Stimulated activated CD8-positive, alpha-beta memory T cell treated with anti-CD3 and anti-CD28 coated beads, Interleukin-4, amount 100 ng/mL, for 24 hours (primary cell): Measurements from ENCODE around the gene ZNF512.
"Not testable (repeated sequence)": the region's sequence is repeated elsewhere in the genome, so short reads cannot be mapped to it uniquely, and the experiment has no call there.

ENCODE experiments used
- DNase-seq: peaks from one replicate; pipeline ENCODE4 v3.0.0-alpha.2; 2020; ENCODE audit warnings: low read depth

Gene ZNF512

GRCh38 chr2:27582695-27583389 lies at the start of gene ZNF512:
TSS of gene ZNF512 (plus strand) at chr2:27583042. CDS start at chr2:27583113, 71 bp downstream.
- peak; percentile 78 for DNase-seq

GRCh38 chr2:27537287-27537686 lies 45.6 kb upstream of the ZNF512 start:
- no peak for DNase-seq

GRCh38 chr2:27538839-27539450 lies 43.9 kb upstream of the ZNF512 start:
- not testable (repeated sequence) for DNase-seq

GRCh38 chr2:27539649-27540048 lies 43.2 kb upstream of the ZNF512 start:
- DNase-seq: not testable (repeated sequence)

GRCh38 chr2:27544143-27544821 lies 38.6 kb upstream of the ZNF512 start:
- DNase-seq: no peak

- no peak for DNase-seq
These were observed 37.3 kb upstream of the ZNF512 start for GRCh38 chr2:27545348-27546141.

- no peak for DNase-seq
These were observed 33.5 kb upstream of the ZNF512 start for GRCh38 chr2:27549303-27549702.

GRCh38 chr2:27551514-27551913 lies 31.3 kb upstream of the ZNF512 start:
- DNase-seq: no peak

- no peak for DNase-seq
These were observed 29.9 kb upstream of the ZNF512 start for GRCh38 chr2:27552941-27553340.

- DNase-seq: not testable (repeated sequence)
These were observed 28.4 kb upstream of the ZNF512 start for GRCh38 chr2:27554451-27554850.

- DNase-seq: no peak
These were observed 23.6 kb upstream of the ZNF512 start for GRCh38 chr2:27559228-27559627.

GRCh38 chr2:27561060-27561459 lies 21.8 kb upstream of the ZNF512 start:
- DNase-seq: no peak

- no peak for DNase-seq
These were observed 16.2 kb upstream of the ZNF512 start for GRCh38 chr2:27566628-27567027.

- DNase-seq: no peak
These were observed 13.4 kb upstream of the ZNF512 start for GRCh38 chr2:27569398-27569797.

- DNase-seq: no peak
These were observed 11.6 kb upstream of the ZNF512 start for GRCh38 chr2:27571197-27571596.

- no peak for DNase-seq
These were observed 11.2 kb upstream of the ZNF512 start for GRCh38 chr2:27571681-27572080.

GRCh38 chr2:27572439-27572838 lies 10.4 kb upstream of the ZNF512 start:
- no peak for DNase-seq

- DNase-seq: no peak
These were observed 9.8 kb upstream of the ZNF512 start for GRCh38 chr2:27572998-27573429.

GRCh38 chr2:27573452-27573851 lies 9.4 kb upstream of the ZNF512 start:
- DNase-seq: no peak

GRCh38 chr2:27581417-27582128 lies 1.3 kb upstream of the ZNF512 start:
- DNase-seq: no peak

- no peak for DNase-seq
These were observed 630 bp upstream of the ZNF512 start for GRCh38 chr2:27582129-27582694.
